NT2/D1 (cell line): ENCODE data around the gene ALDH2.
A peak's percentile ranks its signal among the peaks of the same experiment; 100 is the strongest.

Source experiments
- DNase-seq: peaks from one replicate; pipeline ENCODE4 v3.0.0-alpha.2; 2011; ENCODE audit warnings: low read depth, low spot score
- H3K27me3 ChIP-seq: 2 replicates; pipeline ENCODE4 v1.6.0; 2011; ENCODE audit warnings: mild to moderate bottlenecking; ENCODE audit not compliant: insufficient read length, insufficient read depth
- H3K36me3 ChIP-seq: 2 replicates; pipeline ENCODE4 v1.6.1; 2011; ENCODE audit warnings: mild to moderate bottlenecking, low read length, mixed read lengths; ENCODE audit not compliant: insufficient read depth, insufficient read length
- H3K4me1 ChIP-seq: 2 replicates; pipeline ENCODE4 v1.5.1; 2011; ENCODE audit not compliant: insufficient read depth, insufficient read length
- H3K4me3 ChIP-seq: 2 replicates; pipeline ENCODE4 v1.5.1; 2011; ENCODE audit warnings: low read depth; ENCODE audit not compliant: insufficient read length
- H3K9ac ChIP-seq: 2 replicates; pipeline ENCODE4 v1.6.0; 2011; ENCODE audit warnings: low read depth; ENCODE audit not compliant: insufficient read length
- H3K9me3 ChIP-seq: 2 replicates; pipeline ENCODE4 v1.5.1; 2011; ENCODE audit warnings: mild to moderate bottlenecking, low read length; ENCODE audit not compliant: insufficient read depth
- SUZ12 ChIP-seq: IDR thresholded peaks from 2 replicates; pipeline ENCODE4 v1.6.1; 2011; ENCODE audit not compliant: insufficient read length, insufficient read depth; ENCODE audit errors: extremely low read depth
- YY1 ChIP-seq: IDR thresholded peaks from 2 replicates; pipeline ENCODE4 v1.6.1; 2011; ENCODE audit not compliant: insufficient read length, insufficient read depth
- ZNF274 ChIP-seq: IDR thresholded peaks from 2 replicates; pipeline ENCODE4 v1.6.1; 2011; ENCODE audit warnings: mild to moderate bottlenecking, low read depth, low read length

ALDH2 gene

GRCh38 chr12:111753144-111753881 is 13.4 kb upstream of the ALDH2 start:
- Histone ChIP-seq H3K4me1 (peaks cover 17% of the 10 kb centered on the region), H3K27me3 (no peaks in the 10 kb centered on the region), H3K36me3 (peaks cover 59% of the 10 kb centered on the region), H3K9ac (no peak overlapping the region), H3K9me3 (no peaks in the 10 kb centered on the region), H3K4me3 (no peak overlapping the region)
- TF ChIP-seq YY1 (no peak), SUZ12 (no peak), ZNF274 (no peak)
- peak; percentile 56 for DNase-seq

DNA sequence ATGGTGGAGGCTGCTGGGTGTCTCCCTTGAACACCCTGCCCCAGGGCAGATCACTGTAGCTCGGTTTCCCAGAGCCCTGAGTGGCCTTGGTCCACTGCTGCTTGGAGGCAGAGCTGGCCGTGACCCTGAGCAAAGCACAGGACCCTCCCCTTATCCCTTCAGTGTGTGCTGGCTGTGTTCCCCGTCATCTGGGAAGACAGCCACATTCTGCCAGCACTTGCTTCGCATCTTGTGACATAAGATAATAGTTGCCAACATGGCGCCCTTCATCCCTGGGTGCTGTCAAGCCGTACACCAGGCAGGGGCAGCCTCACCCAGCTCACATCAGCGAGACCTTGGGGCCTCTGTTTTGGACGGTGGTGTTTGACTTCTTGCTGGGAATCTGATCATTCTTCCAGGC is 12.1 kb upstream of the ALDH2 start:
- H3K4me1 ChIP-seq: peaks cover 20% of the 10 kb centered on the region
- no peak overlapping the region for H3K4me3 ChIP-seq
- no peak for DNase-seq
- peaks cover 52% of the 10 kb centered on the region for H3K36me3 ChIP-seq
- no peak overlapping the region for H3K9ac ChIP-seq
- H3K9me3 ChIP-seq: no peaks in the 10 kb centered on the region
- TF ChIP-seq ZNF274 (no peak), YY1 (no peak), SUZ12 (no peak)
- H3K27me3 ChIP-seq: no peaks in the 10 kb centered on the region

DNA sequence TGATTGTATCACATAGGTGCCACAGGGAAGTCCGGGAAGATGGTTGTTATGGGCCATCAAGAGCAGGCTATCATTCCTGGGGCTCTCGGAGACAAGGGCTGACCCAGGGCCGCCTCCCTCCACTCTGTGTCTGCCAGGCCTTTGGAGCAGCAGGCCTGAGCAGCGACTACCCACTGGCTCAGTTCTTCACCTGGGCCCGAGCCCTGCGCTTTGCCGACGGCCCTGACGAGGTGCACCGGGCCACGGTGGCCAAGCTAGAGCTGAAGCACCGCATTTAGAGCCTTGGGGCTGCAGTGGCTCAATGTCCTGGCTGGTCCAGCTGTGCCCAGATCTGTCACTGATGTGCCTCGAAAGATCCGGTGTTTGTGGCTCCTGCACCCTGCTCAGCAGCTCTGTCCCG is 10.5 kb upstream of the ALDH2 start:
- H3K36me3 ChIP-seq: peaks cover 44% of the 10 kb centered on the region
- no peaks in the 10 kb centered on the region for H3K9me3 ChIP-seq
- no peak for DNase-seq
- no peaks in the 10 kb centered on the region for H3K27me3 ChIP-seq
- no peak overlapping the region for H3K4me3 ChIP-seq
- H3K4me1 ChIP-seq: peaks cover 29% of the 10 kb centered on the region
- TF ChIP-seq YY1 (no peak), ZNF274 (no peak), SUZ12 (no peak)
- peak overlapping the region; percentile 8 for H3K9ac ChIP-seq

- Histone ChIP-seq H3K27me3 (no peaks in the 10 kb centered on the region), H3K4me3 (no peak overlapping the region), H3K9ac (no peak overlapping the region), H3K36me3 (peaks cover 44% of the 10 kb centered on the region), H3K9me3 (no peaks in the 10 kb centered on the region), H3K4me1 (peaks cover 30% of the 10 kb centered on the region)
- no peak for DNase-seq
- TF ChIP-seq YY1: no peak
- no peak for TF ChIP-seq SUZ12
- no peak for TF ChIP-seq ZNF274
Observed at GRCh38 chr12:111756681-111757080, 10.1 kb upstream of the ALDH2 start.

GRCh38 chr12:111757361-111758119 is 9.2 kb upstream of the ALDH2 start:
- Histone ChIP-seq H3K4me3 (no peak overlapping the region), H3K27me3 (no peaks in the 10 kb centered on the region), H3K9ac (no peak overlapping the region), H3K4me1 (peaks cover 30% of the 10 kb centered on the region), H3K9me3 (no peaks in the 10 kb centered on the region), H3K36me3 (peaks cover 44% of the 10 kb centered on the region)
- TF ChIP-seq SUZ12: no peak
- TF ChIP-seq ZNF274: no peak
- no peak for DNase-seq

DNA sequence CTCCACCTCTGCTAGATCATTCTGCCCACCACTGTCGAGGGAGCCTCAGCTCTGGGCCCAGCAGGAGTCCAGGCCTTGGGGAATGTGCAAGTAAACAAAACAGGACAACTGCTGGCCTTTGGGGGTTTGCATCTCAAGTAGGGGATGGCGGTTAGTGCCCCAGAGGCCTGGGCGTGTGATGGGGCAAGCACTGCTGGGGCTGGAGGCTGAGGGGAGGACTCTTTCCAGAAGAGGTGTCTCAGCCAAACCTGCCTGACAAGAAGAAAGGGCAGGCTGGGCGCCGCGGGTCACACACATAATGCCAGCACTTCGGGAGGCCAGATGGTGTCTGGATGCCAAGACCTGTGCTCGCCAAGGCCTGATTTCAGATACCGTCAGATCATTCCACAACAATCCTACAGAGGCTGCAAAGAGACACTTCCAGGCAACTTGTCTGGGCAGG is 8.6 kb upstream of the ALDH2 start:
- H3K4me1 ChIP-seq: peaks cover 33% of the 10 kb centered on the region
- peaks cover 44% of the 10 kb centered on the region for H3K36me3 ChIP-seq
- DNase-seq: no peak
- H3K27me3 ChIP-seq: no peaks in the 10 kb centered on the region
- peak overlapping the region; percentile 33 for H3K9ac ChIP-seq
- H3K4me3 ChIP-seq: no peak overlapping the region
- no peaks in the 10 kb centered on the region for H3K9me3 ChIP-seq
- TF ChIP-seq YY1: no peak
- no peak for TF ChIP-seq ZNF274
- no peak for TF ChIP-seq SUZ12

GRCh38 chr12:111759271-111759670 is 7.5 kb upstream of the ALDH2 start:
- TF ChIP-seq YY1: no peak
- no peak for TF ChIP-seq ZNF274
- no peak for TF ChIP-seq SUZ12
- Histone ChIP-seq H3K4me1 (peaks cover 29% of the 10 kb centered on the region), H3K9ac (no peak overlapping the region)

More at GRCh38 chr12:111759271-111759670, 7.5 kb upstream of the ALDH2 start:
- no peaks in the 10 kb centered on the region for H3K9me3 ChIP-seq
- no peak for DNase-seq
- no peaks in the 10 kb centered on the region for H3K27me3 ChIP-seq
- H3K36me3 ChIP-seq: peaks cover 34% of the 10 kb centered on the region
- no peak overlapping the region for H3K4me3 ChIP-seq
